SKM-1 (cell line): Measurements from ENCODE around the gene BCAS3.
"Not testable (repeated sequence)": the region's sequence is repeated elsewhere in the genome, so short reads cannot be mapped to it uniquely, and the experiment has no call there.

Source experiments
- DNase-seq: peaks from one replicate; lab custom pipeline; 2025; ENCODE audit not compliant: unreplicated experiment; lab: John Stamatoyannopoulos, UW

BCAS3 gene

GRCh38 chr17:61431594-61432311 lies 754.1 kb downstream of the BCAS3 start:
- DNase-seq = no peak

- no peak for DNase-seq
Measured at GRCh38 chr17:61436273-61436672, 758.6 kb downstream of the BCAS3 start.

GRCh38 chr17:61436995-61437704 lies 759.5 kb downstream of the BCAS3 start:
- DNase-seq = no peak

- no peak for DNase-seq
Measured at GRCh38 chr17:61440697-61441096, 763.0 kb downstream of the BCAS3 start.

- not testable (repeated sequence) for DNase-seq
Measured at GRCh38 chr17:61441507-61441906, 763.9 kb downstream of the BCAS3 start.

GRCh38 chr17:61442136-61442775 lies 764.6 kb downstream of the BCAS3 start:
- no peak for DNase-seq
